HUES64 (cell line): ENCODE data around the gene PFDN2.

Source experiments
- H3K27ac ChIP-seq: 2 replicates; pipeline ENCODE4 v1.7.0; 2013; ENCODE audit warnings: low read depth, low read length, inconsistent platforms
- H3K27me3 ChIP-seq: 2 replicates; pipeline ENCODE4 v1.6.1; 2013; ENCODE audit warnings: mild to moderate bottlenecking, low read length; ENCODE audit not compliant: insufficient read depth
- H3K36me3 ChIP-seq: 2 replicates; pipeline ENCODE4 v1.6.1; 2013; ENCODE audit warnings: mild to moderate bottlenecking, low read length; ENCODE audit not compliant: insufficient read depth
- H3K4me1 ChIP-seq: 2 replicates; pipeline ENCODE4 v1.6.1; 2013; ENCODE audit warnings: mild to moderate bottlenecking, low read length, moderate library complexity; ENCODE audit not compliant: insufficient read depth
- H3K4me3 ChIP-seq: 2 replicates; pipeline ENCODE4 v1.5.1; 2013; ENCODE audit warnings: mild to moderate bottlenecking, low read length, moderate library complexity
- H3K9ac ChIP-seq: 2 replicates; pipeline ENCODE4 v1.6.1; 2013; ENCODE audit warnings: mild to moderate bottlenecking, low read depth, low read length
- H3K9me3 ChIP-seq: 2 replicates; pipeline ENCODE4 v1.6.1; 2013; ENCODE audit warnings: low read depth, low read length; ENCODE audit not compliant: insufficient read depth
- WGBS: fragments of 150-250, 120-280 bp; methylation state at CpG from one replicate; pipeline ENCODE4 v1.1.7; 2013; ENCODE audit warnings: missing lambda C conversion rate; 5-methylcytosine and 5-hydroxymethylcytosine counted together

Gene PFDN2

DNA sequence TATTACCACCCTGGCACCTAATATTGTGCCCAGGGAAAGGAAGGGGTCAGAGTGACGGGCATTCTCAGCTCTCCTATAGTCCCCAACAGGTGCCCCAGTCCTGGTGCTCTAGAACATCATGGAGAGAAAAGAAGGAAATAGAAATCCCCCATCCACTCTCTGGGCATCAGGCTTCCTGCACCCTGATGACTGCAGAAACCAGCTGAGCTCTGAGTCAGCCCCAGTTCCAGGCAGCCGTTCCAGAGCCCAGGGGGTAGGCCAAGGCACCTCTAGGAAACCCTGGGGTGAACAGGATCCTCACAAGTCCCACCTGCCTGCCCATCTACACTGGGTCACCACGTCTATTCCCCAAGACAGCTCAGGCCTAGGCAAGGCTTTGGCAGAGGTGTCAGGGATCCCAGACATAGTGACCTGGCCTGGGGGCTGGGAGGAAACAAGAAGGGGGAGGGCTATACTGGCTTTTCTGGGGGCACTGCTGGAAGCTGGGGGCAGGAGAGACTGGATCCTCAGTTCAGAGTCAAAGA, 29.2 kb downstream of the PFDN2 start:
- WGBS = 87% methylated on average over 2 of the region's 3 CpGs
- Histone ChIP-seq H3K4me1 (peaks cover 15% of the 10 kb centered on the region; the same call in 1 of the 2 replicates), H3K9me3 (no peaks in the 10 kb centered on the region), H3K27me3 (no peaks in the 10 kb centered on the region), H3K27ac (no peak overlapping the region), H3K9ac (no peak overlapping the region), H3K36me3 (no peaks in the 10 kb centered on the region), H3K4me3 (no peak overlapping the region)

DNA sequence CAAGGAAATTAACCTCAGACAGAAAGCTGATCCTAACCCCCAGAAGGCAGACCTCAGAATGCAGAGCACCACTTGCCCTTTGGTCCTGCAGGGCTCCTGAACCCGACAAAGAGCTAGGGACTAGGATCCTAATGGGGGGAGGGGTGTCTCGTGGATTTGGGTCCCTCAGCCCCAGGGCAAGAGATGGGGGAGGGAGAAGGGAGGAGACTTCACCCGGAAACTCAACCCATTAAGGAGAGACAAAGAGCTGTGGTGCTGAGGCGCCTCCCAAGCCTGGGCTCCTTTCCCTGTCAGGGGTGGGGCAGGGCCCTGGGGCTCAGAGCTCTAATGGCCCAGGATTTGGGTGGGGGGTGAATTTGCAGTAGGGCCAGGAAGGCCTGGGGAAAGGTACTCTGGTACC, 31.4 kb downstream of the PFDN2 start:
- H3K36me3 ChIP-seq = no peaks in the 10 kb centered on the region
- 73% methylated on average over 4 of the region's 4 CpGs for WGBS
- no peaks in the 10 kb centered on the region for H3K9me3 ChIP-seq
- H3K4me1 ChIP-seq = peaks cover 19% of the 10 kb centered on the region; the same call in 1 of the 2 replicates
- H3K4me3 ChIP-seq = no peak overlapping the region
- no peaks in the 10 kb centered on the region for H3K27me3 ChIP-seq
- H3K9ac ChIP-seq = no peak overlapping the region
- no peak overlapping the region for H3K27ac ChIP-seq

DNA sequence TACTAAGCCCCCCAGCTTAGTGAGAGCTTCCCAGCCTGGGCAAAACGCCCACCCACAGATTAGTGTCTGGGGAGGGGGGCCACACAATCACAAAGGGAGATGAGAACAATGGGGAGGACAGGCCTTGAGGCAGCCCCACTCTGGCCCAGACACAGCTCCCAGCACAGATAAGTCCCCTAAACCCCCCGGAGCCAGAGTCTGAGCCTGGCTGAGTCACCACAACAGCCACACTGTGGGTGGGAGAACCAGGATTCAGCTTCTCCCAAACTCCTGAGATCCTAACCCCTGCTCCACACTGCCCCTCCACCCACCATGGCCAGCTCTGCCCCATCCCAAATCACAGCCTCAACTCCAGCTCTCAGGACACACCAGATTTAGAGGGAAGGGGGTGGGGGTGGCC, 32.7 kb downstream of the PFDN2 start:
- 58% methylated on average over 2 of the region's 2 CpGs for WGBS
- Histone ChIP-seq H3K36me3 (no peaks in the 10 kb centered on the region), H3K9ac (no peak overlapping the region), H3K4me1 (peaks cover 19% of the 10 kb centered on the region; the same call in 1 of the 2 replicates), H3K4me3 (no peak overlapping the region), H3K27ac (no peak overlapping the region), H3K27me3 (no peaks in the 10 kb centered on the region), H3K9me3 (no peaks in the 10 kb centered on the region)

DNA sequence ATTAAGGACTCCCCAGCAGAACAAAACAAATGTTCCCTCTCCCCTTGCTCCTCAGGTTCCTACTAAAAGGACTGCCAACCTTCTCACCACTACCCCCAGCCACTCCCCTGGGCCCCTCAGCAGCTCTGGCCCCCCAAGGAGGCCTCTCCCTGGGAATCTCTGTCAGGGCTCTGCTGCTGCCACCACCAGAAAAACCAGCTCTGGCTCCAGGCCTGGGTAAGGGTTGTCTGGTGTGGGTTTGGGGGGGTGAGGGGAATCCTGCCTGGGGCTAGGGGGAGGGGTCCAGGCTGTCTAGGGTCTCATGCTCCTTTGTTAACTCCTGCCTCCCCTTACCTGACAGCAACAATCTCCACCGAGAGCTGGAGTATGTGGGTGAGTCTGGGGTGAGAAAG, 33.2 kb downstream of the PFDN2 start:
- Histone ChIP-seq H3K27ac (no peak overlapping the region), H3K27me3 (no peaks in the 10 kb centered on the region), H3K4me1 (peaks cover 19% of the 10 kb centered on the region; the same call in 1 of the 2 replicates), H3K9ac (no peak overlapping the region), H3K4me3 (no peak overlapping the region), H3K36me3 (no peaks in the 10 kb centered on the region), H3K9me3 (no peaks in the 10 kb centered on the region)
- no CpG with 5 or more reads among the region's 1 CpG for WGBS

DNA sequence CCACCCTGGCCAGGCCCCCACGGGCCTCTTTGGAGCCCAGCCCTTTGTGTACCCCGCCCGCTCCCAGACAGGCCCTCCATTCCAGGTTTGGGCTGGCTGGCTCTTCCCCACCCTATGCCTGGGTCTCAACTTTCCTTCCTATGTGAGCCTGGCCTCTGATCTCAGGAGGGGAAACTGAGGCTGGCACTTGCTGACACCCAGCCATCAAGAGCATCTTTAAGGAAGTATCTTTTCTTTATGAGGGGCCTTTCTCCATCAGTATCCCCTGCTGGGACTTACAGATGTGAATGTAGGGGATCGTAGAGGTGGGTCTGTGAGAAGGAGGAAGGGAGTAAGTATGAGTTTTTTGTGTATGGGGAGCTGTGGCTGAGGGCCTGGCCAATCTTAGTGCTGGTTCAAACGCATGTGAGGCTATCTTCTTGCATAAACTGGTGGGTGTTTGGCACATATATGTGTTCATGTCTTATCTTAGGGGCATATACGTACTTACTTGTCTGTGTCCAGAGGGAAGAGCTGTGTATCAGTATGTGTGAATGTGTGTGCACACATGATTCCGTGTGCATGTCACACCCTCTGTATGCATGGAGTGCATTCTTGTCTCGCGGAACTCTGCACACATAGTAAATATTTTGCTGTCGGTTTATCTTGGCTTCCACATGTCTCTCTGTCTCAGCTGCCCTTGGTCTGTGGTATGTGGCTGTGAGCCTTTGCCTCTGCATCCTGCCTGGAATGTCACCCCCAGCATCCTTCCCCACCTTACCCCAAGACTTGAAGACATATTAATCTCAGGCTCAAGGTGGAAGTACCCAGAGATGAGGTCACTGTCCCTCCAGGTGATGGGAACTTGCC, 33.9 kb downstream of the PFDN2 start:
- H3K36me3 ChIP-seq = no peaks in the 10 kb centered on the region
- no peak overlapping the region for H3K4me3 ChIP-seq
- WGBS = 87% methylated on average over 10 of the region's 10 CpGs
- no peaks in the 10 kb centered on the region for H3K27me3 ChIP-seq
- no peak overlapping the region for H3K9ac ChIP-seq
- no peaks in the 10 kb centered on the region for H3K9me3 ChIP-seq
- no peak overlapping the region for H3K27ac ChIP-seq
- peaks cover 19% of the 10 kb centered on the region; the same call in 1 of the 2 replicates for H3K4me1 ChIP-seq

DNA sequence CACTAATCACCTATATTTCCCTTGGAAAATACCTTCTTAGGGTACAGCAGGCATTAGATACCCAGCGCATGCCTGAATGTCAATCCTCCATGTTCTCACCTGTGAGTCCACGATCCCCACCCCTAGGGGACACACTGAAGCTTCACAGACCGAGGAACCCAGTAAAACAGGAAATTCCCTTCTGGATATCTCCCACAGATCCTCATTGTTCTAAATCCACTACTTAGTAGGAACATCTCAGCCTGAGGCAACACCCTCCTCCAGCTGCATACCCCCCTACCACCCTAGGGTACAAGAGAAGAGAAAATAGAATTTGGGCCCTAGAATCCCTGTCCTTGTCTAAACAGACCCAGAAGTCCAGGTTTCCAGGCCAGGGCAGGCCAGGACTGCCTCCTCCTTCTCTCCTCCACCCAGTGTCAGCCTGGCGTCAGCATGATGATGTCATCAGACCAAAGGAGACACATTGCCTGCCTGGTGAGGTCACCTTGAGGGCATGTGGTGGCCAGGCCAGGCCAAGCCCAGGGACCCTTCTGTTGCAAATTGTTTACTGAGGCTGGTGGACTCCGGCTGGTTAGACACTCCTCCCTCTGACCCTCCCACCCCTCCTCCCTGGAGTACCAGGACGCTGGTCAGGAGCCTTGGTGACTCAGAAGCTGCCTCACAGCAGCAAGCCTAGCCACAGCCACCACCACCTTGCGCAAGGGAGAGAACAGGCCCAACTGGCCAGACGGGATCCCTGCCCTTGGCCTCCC, 34.7 kb downstream of the PFDN2 start:
- H3K36me3 ChIP-seq = no peaks in the 10 kb centered on the region
- WGBS = 70% methylated on average over 8 of the region's 8 CpGs
- H3K4me1 ChIP-seq = peaks cover 19% of the 10 kb centered on the region; the same call in 1 of the 2 replicates
- no peak overlapping the region for H3K4me3 ChIP-seq
- H3K27ac ChIP-seq = no peak overlapping the region
- H3K9ac ChIP-seq = no peak overlapping the region
- no peaks in the 10 kb centered on the region for H3K9me3 ChIP-seq
- no peaks in the 10 kb centered on the region for H3K27me3 ChIP-seq

DNA sequence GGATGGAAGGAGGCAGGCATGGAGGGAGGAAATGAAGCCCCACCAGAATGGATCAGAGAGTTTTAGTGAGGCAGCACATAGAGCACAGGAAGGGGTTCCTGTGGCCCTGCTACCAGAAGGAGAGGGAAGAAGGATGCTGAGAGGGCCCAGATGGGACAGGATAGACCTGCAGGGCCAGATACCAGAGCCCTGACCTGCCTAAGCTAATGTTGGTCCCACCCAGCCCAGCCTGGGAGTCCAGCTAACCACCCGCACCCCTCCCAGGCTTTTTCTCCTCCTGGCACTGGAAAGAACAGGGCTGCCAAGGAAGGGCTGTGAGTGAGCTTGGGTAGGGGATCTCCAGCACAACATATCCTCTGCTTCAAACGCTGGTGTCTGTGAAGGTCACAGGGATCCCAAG, 35.4 kb downstream of the PFDN2 start:
- H3K4me1 ChIP-seq = peaks cover 19% of the 10 kb centered on the region; the same call in 1 of the 2 replicates
- H3K9me3 ChIP-seq = no peaks in the 10 kb centered on the region
- no peak overlapping the region for H3K4me3 ChIP-seq
- H3K9ac ChIP-seq = no peak overlapping the region
- no peaks in the 10 kb centered on the region for H3K36me3 ChIP-seq
- no peak overlapping the region for H3K27ac ChIP-seq
- 89% methylated on average over 2 of the region's 2 CpGs for WGBS
- H3K27me3 ChIP-seq = no peaks in the 10 kb centered on the region

DNA sequence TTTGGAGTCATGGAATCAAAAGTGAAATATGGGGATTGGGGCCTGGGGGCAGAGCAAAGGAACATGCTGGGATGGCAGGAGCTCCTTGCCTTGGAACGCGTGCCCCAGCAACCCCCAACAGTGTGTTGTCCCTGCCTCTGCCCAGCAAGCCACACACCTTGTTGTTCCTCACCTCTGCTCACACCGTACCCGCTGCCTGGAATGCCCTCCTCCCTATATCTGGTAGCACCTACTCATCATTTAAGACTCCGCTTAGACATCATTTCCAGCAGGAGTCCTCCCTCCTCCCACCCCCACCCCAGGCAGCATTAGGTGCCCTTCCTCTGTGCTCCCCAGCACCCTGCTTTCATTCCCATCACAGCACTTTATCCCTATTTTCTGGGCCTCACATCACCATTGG, 36.3 kb downstream of the PFDN2 start:
- no peaks in the 10 kb centered on the region for H3K27me3 ChIP-seq
- H3K9me3 ChIP-seq = no peaks in the 10 kb centered on the region
- 74% methylated on average over 5 of the region's 5 CpGs for WGBS
- H3K9ac ChIP-seq = no peak overlapping the region
- no peaks in the 10 kb centered on the region for H3K36me3 ChIP-seq
- H3K27ac ChIP-seq = no peak overlapping the region
- no peak overlapping the region for H3K4me3 ChIP-seq
- H3K4me1 ChIP-seq = peaks cover 18% of the 10 kb centered on the region; the same call in 1 of the 2 replicates

DNA sequence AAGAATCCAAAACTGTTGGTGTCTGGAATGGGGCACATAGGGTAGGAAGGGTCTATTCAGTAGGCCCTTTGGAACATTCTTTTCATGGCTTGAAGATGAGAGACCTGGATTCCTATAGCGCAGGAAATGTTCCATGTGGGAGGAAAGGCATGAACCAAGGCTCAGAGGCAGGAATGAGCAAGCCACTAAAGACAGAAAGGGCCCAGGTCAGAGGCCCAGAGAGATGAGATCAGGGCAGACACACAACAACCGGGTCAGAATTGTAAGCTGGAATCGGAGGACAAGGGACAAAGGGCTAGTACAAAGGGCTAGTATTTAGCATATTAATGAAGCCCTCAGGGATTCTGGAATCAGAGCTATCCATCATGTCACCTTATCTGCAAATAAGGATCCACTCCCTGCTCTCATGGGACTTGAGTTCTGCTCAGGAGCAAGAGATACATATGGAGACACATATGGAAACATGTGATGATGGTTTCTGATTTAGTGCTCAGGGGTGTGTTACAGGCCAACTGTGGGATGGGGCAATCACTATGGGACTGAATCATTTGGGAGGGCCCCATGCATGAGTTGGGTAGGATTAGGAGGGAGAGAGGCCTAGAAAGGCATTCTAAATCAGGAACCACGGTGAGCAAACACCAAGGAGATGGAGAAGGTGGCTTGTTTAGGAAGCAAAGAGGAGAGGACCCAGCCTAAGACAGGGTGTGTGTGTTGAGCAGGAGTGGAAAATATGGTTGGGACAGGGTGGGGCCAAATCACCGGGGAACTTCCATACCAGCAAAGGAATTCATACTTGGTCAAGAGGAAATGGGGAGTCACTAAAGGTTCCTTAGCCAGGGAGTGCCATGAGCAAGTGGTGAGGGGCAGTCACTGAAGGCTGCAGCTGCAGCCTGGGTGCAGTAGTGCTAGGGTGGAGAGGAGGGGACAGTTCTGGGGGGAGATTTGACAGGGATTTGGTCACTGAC, 37.1 kb downstream of the PFDN2 start:
- Histone ChIP-seq H3K36me3 (no peaks in the 10 kb centered on the region), H3K27ac (no peak overlapping the region), H3K9ac (no peak overlapping the region), H3K27me3 (no peaks in the 10 kb centered on the region), H3K9me3 (no peaks in the 10 kb centered on the region), H3K4me1 (peaks cover 11% of the 10 kb centered on the region; the same call in 1 of the 2 replicates), H3K4me3 (no peak overlapping the region)
- WGBS = 68% methylated on average over 5 of the region's 5 CpGs

DNA sequence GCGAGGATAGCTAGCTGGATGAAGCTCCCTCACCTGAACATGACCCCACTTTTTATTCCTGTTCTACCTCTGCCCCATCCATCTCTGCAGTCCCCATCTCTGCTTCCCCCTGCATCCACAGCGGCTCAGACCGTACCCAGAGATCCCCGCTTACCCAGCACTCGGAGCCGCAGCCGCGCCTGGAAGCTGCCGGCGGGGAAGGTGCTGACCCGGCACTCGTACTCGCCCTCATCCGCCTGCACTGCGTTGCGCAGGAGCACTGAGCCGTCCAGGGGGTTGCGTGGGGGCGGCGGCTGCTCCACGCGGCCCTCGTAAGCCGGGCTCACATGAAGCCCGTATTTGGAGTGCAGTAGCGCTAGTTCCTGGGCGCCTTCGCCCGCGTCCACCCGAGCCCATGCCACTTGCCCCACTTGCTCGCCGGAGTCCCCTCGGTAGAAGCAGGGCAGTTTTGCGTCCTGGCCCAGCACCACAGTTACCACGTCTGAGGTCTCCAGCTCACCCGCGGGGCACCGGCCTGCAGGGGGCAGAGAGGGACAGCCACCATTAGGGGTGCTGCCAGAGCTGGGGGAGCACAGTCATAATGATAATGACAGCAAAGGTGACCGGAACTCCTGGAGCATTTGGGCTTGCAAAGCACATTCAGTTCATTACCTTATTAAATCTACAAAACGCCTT, 38.3 kb downstream of the PFDN2 start:
- H3K4me1 ChIP-seq = peaks cover 4% of the 10 kb centered on the region; the same call in 1 of the 2 replicates
- 93% methylated on average over 41 of the region's 41 CpGs for WGBS

More for the DNA sequence above, 38.3 kb downstream of the PFDN2 start:
- no peak overlapping the region for H3K27ac ChIP-seq
- no peaks in the 10 kb centered on the region for H3K36me3 ChIP-seq
- no peak overlapping the region for H3K9ac ChIP-seq
- no peaks in the 10 kb centered on the region for H3K9me3 ChIP-seq
- no peak overlapping the region for H3K4me3 ChIP-seq
- H3K27me3 ChIP-seq = no peaks in the 10 kb centered on the region
